22Rv1 (cell line): Measurements from ENCODE around the gene PLA2G6.

ENCODE experiments used
- CTCF ChIP-seq: fragments of 450-650 bp; IDR thresholded peaks from 2 replicates; pipeline ENCODE4 v1.5.1; 2017; ENCODE audit warnings: mild to moderate bottlenecking
- ZFX ChIP-seq: fragments of 450-650 bp; IDR thresholded peaks from 2 replicates; pipeline ENCODE4 v1.6.1; 2017; ENCODE audit warnings: antibody characterized with exemption, borderline replicate concordance

- TF ChIP-seq CTCF (no peak), ZFX (no peak)
Observed at GRCh38 chr22:38082986-38083710, 98.5 kb downstream of the PLA2G6 start.
